Measurements from ENCODE around the gene CNIH2. TPM values are rescaled to one million over a fixed set of nuclear protein-coding genes. Genes with fewer than 3 reads are reported as not detected.

Gene CNIH2
- total and polyA plus RNA-seq, 9 of the 15 experiments (the other 6 are each of a cell fraction or from before 2014, with no cell fraction given), result 0.26 to 0.89 (median 0.40) TPM; not detected in 4

DNA sequence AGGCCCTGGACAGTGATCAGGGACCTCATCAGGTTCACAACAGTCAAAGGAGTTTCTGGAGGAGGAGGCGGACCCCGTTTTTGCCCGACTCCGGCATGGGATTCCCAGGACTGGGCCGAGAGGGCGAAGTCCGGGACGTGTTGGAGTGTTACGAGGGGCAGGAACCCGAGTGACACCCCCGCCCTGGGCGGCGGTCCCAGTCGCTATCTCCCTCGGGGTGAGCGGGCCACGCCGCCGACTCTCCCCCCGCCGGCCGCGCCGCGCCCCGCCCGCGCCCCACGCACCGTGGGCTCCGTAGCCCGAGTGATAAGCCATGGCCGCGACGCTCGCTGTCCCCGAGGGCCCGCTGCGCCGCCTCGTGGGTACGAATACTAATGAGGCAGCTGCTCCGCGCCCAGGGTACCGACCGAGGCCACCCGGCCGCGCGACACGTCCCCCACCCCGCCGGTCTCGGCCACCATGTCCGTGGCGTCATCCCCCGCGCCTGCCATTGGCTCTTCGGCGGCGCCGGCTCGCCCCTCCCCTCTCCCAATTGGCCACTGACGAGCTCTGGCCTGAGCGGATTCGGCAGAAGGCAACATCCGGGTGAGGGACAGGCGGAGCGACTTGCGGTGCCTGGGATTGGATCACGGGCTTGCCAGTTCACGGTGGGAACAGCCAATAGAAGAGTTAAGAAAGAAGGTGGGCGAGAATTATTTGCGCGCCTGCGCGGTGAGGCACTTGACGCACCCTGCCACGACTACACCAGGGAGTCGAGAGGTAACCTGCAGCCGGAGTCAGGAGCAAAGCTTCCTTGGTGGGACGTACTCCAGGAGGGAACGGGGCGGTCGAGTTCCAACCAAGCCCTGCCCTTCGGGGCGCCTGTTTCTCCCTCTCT lies 10.9 kb downstream of the CNIH2 start, which contains the start of gene YIF1A (continued):
- TF ChIP-seq PURB (CRISPR knock-in tag; IDR thresholded peaks at IDR 0.05; ENCODE audit: low read depth) (no peak), TAF1 (IDR thresholded peaks at IDR 0.05; ENCODE audit: control insufficient read depth, extremely low read depth, insufficient read depth, low read length, severe bottlenecking) (peak; percentile 53), ZNF589 (CRISPR knock-in tag; IDR thresholded peaks at IDR 0.05; ENCODE audit: low read depth) (no peak), ZNF75A (CRISPR knock-in tag; IDR thresholded peaks at IDR 0.05) (no peak), ZSCAN32 (CRISPR knock-in tag; IDR thresholded peaks at IDR 0.05) (no peak), SMC3 (conservative IDR thresholded peaks at IDR 0.05; ENCODE audit: insufficient read depth, low read depth, low read length) (no peak), FOXK1 (CRISPR knock-in tag; IDR thresholded peaks at IDR 0.05; ENCODE audit: borderline replicate concordance) (no peak), KLF1 (tag; IDR thresholded peaks at IDR 0.05) (no peak), SETDB1 (IDR thresholded peaks at IDR 0.05; ENCODE audit: low read length) (no peak), JUND (IDR thresholded peaks at IDR 0.05; ENCODE audit: borderline replicate concordance, low read depth, low read length) (peak; percentile 88), JUND (tag; IDR thresholded peaks at IDR 0.05; ENCODE audit: borderline replicate concordance, low read depth, low read length) (peak; percentile 73; the same call in 2 of the 3 replicates), CBFB (CRISPR knock-in tag; IDR thresholded peaks at IDR 0.05) (no peak; the same call in 1 of the 2 replicates), POLR2AphosphoS2 (IDR thresholded peaks at IDR 0.05; ENCODE audit: low read length) (no peak), ELF1 (tag; IDR thresholded peaks at IDR 0.05) (peak; percentile 81), ZNF384 (IDR thresholded peaks at IDR 0.05; ENCODE audit: low read depth, low read length) (no peak), L3MBTL2 (IDR thresholded peaks at IDR 0.05) (peak; percentile 56; the same call in 1 of the 2 replicates), ZNF354B (CRISPR knock-in tag; IDR thresholded peaks at IDR 0.05) (no peak), RBM39 (optimal IDR thresholded peaks at IDR 0.05; ENCODE audit: low read depth, low read length) (no peak)
- TF ChIP-seq, protein P1, sequence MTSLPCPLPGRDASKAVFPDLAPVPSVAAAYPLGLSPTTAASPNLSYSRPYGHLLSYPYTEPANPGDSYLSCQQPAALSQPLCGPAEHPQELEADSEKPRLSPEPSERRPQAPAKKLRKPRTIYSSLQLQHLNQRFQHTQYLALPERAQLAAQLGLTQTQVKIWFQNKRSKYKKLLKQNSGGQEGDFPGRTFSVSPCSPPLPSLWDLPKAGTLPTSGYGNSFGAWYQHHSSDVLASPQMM (CRISPR knock-in tag; IDR thresholded peaks at IDR 0.05), result no peak
- TF ChIP-seq, protein P2, sequence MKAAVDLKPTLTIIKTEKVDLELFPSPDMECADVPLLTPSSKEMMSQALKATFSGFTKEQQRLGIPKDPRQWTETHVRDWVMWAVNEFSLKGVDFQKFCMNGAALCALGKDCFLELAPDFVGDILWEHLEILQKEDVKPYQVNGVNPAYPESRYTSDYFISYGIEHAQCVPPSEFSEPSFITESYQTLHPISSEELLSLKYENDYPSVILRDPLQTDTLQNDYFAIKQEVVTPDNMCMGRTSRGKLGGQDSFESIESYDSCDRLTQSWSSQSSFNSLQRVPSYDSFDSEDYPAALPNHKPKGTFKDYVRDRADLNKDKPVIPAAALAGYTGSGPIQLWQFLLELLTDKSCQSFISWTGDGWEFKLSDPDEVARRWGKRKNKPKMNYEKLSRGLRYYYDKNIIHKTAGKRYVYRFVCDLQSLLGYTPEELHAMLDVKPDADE (conservative IDR thresholded peaks at IDR 0.05; ENCODE audit: control insufficient read depth, low read depth, low read length), result peak; percentile 70; the same call in 1 of the 2 replicates
- TF ChIP-seq, protein P3, sequence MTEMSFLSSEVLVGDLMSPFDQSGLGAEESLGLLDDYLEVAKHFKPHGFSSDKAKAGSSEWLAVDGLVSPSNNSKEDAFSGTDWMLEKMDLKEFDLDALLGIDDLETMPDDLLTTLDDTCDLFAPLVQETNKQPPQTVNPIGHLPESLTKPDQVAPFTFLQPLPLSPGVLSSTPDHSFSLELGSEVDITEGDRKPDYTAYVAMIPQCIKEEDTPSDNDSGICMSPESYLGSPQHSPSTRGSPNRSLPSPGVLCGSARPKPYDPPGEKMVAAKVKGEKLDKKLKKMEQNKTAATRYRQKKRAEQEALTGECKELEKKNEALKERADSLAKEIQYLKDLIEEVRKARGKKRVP (CRISPR knock-in tag; IDR thresholded peaks at IDR 0.05), result peak; percentile 5; the same call in 1 of the 2 replicates
- TF ChIP-seq, protein P4, sequence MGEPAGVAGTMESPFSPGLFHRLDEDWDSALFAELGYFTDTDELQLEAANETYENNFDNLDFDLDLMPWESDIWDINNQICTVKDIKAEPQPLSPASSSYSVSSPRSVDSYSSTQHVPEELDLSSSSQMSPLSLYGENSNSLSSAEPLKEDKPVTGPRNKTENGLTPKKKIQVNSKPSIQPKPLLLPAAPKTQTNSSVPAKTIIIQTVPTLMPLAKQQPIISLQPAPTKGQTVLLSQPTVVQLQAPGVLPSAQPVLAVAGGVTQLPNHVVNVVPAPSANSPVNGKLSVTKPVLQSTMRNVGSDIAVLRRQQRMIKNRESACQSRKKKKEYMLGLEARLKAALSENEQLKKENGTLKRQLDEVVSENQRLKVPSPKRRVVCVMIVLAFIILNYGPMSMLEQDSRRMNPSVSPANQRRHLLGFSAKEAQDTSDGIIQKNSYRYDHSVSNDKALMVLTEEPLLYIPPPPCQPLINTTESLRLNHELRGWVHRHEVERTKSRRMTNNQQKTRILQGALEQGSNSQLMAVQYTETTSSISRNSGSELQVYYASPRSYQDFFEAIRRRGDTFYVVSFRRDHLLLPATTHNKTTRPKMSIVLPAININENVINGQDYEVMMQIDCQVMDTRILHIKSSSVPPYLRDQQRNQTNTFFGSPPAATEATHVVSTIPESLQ (CRISPR knock-in tag; IDR thresholded peaks at IDR 0.05), result no peak
- TF ChIP-seq, protein P5, sequence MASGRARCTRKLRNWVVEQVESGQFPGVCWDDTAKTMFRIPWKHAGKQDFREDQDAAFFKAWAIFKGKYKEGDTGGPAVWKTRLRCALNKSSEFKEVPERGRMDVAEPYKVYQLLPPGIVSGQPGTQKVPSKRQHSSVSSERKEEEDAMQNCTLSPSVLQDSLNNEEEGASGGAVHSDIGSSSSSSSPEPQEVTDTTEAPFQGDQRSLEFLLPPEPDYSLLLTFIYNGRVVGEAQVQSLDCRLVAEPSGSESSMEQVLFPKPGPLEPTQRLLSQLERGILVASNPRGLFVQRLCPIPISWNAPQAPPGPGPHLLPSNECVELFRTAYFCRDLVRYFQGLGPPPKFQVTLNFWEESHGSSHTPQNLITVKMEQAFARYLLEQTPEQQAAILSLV (tag; IDR thresholded peaks at IDR 0.05), result no peak

Data from K562 (cell line).